K562 (cell line): Measurements from ENCODE around the gene ZBP1. TPM values are rescaled to one million over a fixed set of nuclear protein-coding genes. Genes with fewer than 3 reads are reported as not detected.

Experiments
- ATAC-seq: fragments of 200-7000 bp; cut with Tn5 transposase; 3 replicates; pipeline ENCODE4 v1.9.1; 2020; ENCODE audit warnings: moderate library complexity
- BruUV-seq: library from RNA; stranded (reverse); fragments of 400-500 nt; replicated peaks from 2 replicates; lab custom pipeline; 2021; lab: Mats Ljungman, UMichigan
- CTCF ChIA-PET: fragments of 300-600 bp; formaldehyde crosslinking; extraction: SDS; loops from one replicate; lab custom pipeline; 2021; ENCODE audit warnings: low intra/inter-chr PET ratio; lab: Yijun Ruan, JAX
- POLR2A ChIA-PET: fragments of 300-600, 350-650 bp; sonication (Branson Sonifier 250); formaldehyde crosslinking; extraction: SDS; loops from one replicate; lab custom pipeline; 2021; ENCODE audit warnings: antibody characterized with exemption, inconsistent platforms; lab: Yijun Ruan, JAX
- DNase-seq, 4 experiments: peaks; one replicate each; pipeline versions ENCODE4 v3.0.0 to v3.0.0-alpha.2; 2011 to 2018; ENCODE audit warnings: low spot score in 3 of 4, mixed read lengths in 3 of 4; ENCODE audit errors: extremely low read depth in 1 of 4
- FAIRE-seq: peaks from 2 replicates; lab custom pipeline; 2011; peaks lifted over from hg19 to GRCh38; lab: Jason Lieb, UNC
- H2AFZ ChIP-seq: 2 replicates; pipeline ENCODE4 v1.6.0; 2011; ENCODE audit warnings: low read depth, low read length, control low read depth, inconsistent platforms
- H3K27ac ChIP-seq: fragments of 200-600 bp; 3 replicates; pipeline ENCODE4 v1.8.0; 2011; ENCODE audit warnings: low read depth, mild to moderate bottlenecking, control low read depth, inconsistent platforms, low read length, moderate library complexity, mixed read lengths; ENCODE audit errors: extremely low read depth
- H3K27me3 ChIP-seq, 2 experiments: fragments of 300-600 bp in 1 of 2; 2 replicates in 1 of 2; 3 replicates in 1 of 2; pipeline versions ENCODE4 v1.6.0 to v1.8.0; 2011; ENCODE audit warnings: inconsistent platforms in 2 of 2, low read length in 2 of 2, mild to moderate bottlenecking in 1 of 2, mixed read lengths in 1 of 2, moderate library complexity in 1 of 2; ENCODE audit not compliant: control insufficient read depth in 2 of 2, insufficient read depth in 2 of 2
- H3K36me3 ChIP-seq: fragments of 300-600 bp; 3 replicates; pipeline ENCODE4 v1.8.0; 2011; ENCODE audit warnings: mild to moderate bottlenecking, low read length, inconsistent platforms; ENCODE audit not compliant: control insufficient read depth, insufficient read depth
- H3K4me1 ChIP-seq, 2 experiments: fragments of 200-600 bp in 1 of 2; replicated peaks in 1 of 2; 2 replicates in 1 of 2; 3 replicates in 1 of 2; pipeline versions ENCODE4 v1.5.1 to v1.8.0; 2011; ENCODE audit warnings: inconsistent platforms in 2 of 2, low read length in 2 of 2, mild to moderate bottlenecking in 1 of 2, mixed read lengths in 1 of 2, moderate library complexity in 1 of 2; ENCODE audit not compliant: control insufficient read depth in 2 of 2, insufficient read depth in 2 of 2
- H3K4me2 ChIP-seq: 2 replicates; pipeline ENCODE4 v1.6.1; 2011; ENCODE audit warnings: low read length, control low read depth, inconsistent platforms, mixed read lengths; ENCODE audit not compliant: insufficient read depth
- H3K4me3 ChIP-seq: fragments of 200-600 bp; sonication (generic), shearing (Covaris generic); 2 replicates; pipeline ENCODE4 v1.5.1; 2016; ENCODE audit warnings: control low read depth, inconsistent platforms
- H3K79me2 ChIP-seq: fragments of 200-600 bp; 3 replicates; pipeline ENCODE4 v1.8.0; 2011; ENCODE audit warnings: low read length, inconsistent platforms; ENCODE audit not compliant: control insufficient read depth, insufficient read depth
- H3K9ac ChIP-seq, 2 experiments: 2 replicates each; pipeline versions ENCODE4 v1.6.0 to v1.6.1; 2011; ENCODE audit warnings: low read depth in 2 of 2, low read length in 2 of 2, control low read depth in 1 of 2, inconsistent platforms in 1 of 2, mild to moderate bottlenecking in 1 of 2, mixed read lengths in 1 of 2; ENCODE audit not compliant: insufficient read depth in 1 of 2
- H3K9me1 ChIP-seq: one replicate; pipeline ENCODE4 v1.6.0; 2011; ENCODE audit warnings: inconsistent platforms, mild to moderate bottlenecking, low read length, moderate library complexity; ENCODE audit not compliant: control insufficient read depth, insufficient read depth
- H3K9me3 ChIP-seq: replicated peaks from 2 replicates; pipeline ENCODE4 v1.5.1; 2011; ENCODE audit warnings: low read depth, low read length, inconsistent platforms; ENCODE audit not compliant: control insufficient read depth, insufficient read depth
- H4K20me1 ChIP-seq: replicated peaks from 2 replicates; pipeline ENCODE4 v1.6.1; 2011; ENCODE audit warnings: low read length, inconsistent platforms, mixed read lengths; ENCODE audit not compliant: control insufficient read depth, insufficient read depth
- CBX5 ChIP-seq: IDR thresholded peaks from 2 replicates; pipeline ENCODE4 v1.6.1; 2014; ENCODE audit warnings: low read depth, borderline replicate concordance
- NELFE ChIP-seq: IDR thresholded peaks from 2 replicates; pipeline ENCODE4 v1.6.1; 2011; ENCODE audit warnings: mild to moderate bottlenecking; ENCODE audit not compliant: insufficient read depth, insufficient read length
- RBFOX2 ChIP-seq: fragments of 200-400 bp; formaldehyde crosslinking; IDR thresholded peaks from 2 replicates; pipeline ENCODE4 v1.6.1; 2017; ENCODE audit warnings: low read depth, mild to moderate bottlenecking, low read length, moderate library complexity
- SIN3B ChIP-seq: fragments of 450-650 bp; IDR thresholded peaks from 2 replicates; pipeline ENCODE4 v1.6.1; 2017; ENCODE audit warnings: low read depth, mild to moderate bottlenecking, moderate library complexity
- WGBS: fragments of 100-300 bp; shearing (Covaris generic); methylation state at CpG from one replicate; pipeline ENCODE4 v1.1.6; 2016; ENCODE audit warnings: low coverage, mixed read lengths; ENCODE audit not compliant: insufficient coverage; ENCODE audit errors: missing lambda C conversion rate; 5-methylcytosine and 5-hydroxymethylcytosine counted together
- in situ Hi-C: fragments of 300-500 bp; cut with MboI; formaldehyde crosslinking; loops from 4 replicates; pipeline ENCODE4 v1.15.0; 2018; ENCODE audit warnings: inconsistent platforms, mixed read lengths
- intact Hi-C: fragments of 100-400 bp; cut with micrococcal nuclease; formaldehyde crosslinking; loops from 2 replicates; pipeline ENCODE4 v1.14.2; 2022
- polyA plus RNA-seq, 8 experiments: library from polyadenylated mRNA; depleted of rRNA in 4 of 8; stranded (reverse) in 5 of 8; unstranded in 3 of 8; fragments of >200 nt; fragmentation: Nextera tagmentation in 2 of 8; fragmentation: Illumina TruSeq in 1 of 8; extraction: Ambion mirVana in 2 of 8; extraction: Trizol in 1 of 8; gene quantifications; 2 replicates each; pipeline versions ENCODE4 v1.2.1 to v1.2.3, GENCODE V29; 2011 to 2014; ENCODE audit warnings: inconsistent platforms in 1 of 8, missing spikeins in 1 of 8
- total RNA-seq, 7 experiments: library from RNA; depleted of rRNA in 6 of 7; stranded (reverse); fragments of >200 nt in 6 of 7; fragmentation: Illumina TruSeq in 2 of 7; extraction: Trizol in 2 of 7; gene quantifications; 2 replicates each; pipeline versions ENCODE4 v1.2.1 to v1.2.3, GENCODE V29; 2011 to 2021; ENCODE audit warnings: low replicate concordance in 1 of 7
- TF ChIP-seq, protein P1 (sequence below): fragments of 450-650 bp; IDR thresholded peaks from 2 replicates; pipeline ENCODE4 v1.6.1; 2016; ENCODE audit warnings: borderline replicate concordance
- TF ChIP-seq, protein P2 (sequence below): sonication (generic); formaldehyde crosslinking; IDR thresholded peaks from 2 replicates; pipeline ENCODE4 v1.8.1; 2023; ENCODE audit warnings: mild to moderate bottlenecking, missing genetic modification reagents

The ZBP1 gene
- total and polyA plus RNA-seq, 9 of the 15 experiments (the other 6 are each of a cell fraction or from before 2014, with no cell fraction given) = not detected

DNA sequence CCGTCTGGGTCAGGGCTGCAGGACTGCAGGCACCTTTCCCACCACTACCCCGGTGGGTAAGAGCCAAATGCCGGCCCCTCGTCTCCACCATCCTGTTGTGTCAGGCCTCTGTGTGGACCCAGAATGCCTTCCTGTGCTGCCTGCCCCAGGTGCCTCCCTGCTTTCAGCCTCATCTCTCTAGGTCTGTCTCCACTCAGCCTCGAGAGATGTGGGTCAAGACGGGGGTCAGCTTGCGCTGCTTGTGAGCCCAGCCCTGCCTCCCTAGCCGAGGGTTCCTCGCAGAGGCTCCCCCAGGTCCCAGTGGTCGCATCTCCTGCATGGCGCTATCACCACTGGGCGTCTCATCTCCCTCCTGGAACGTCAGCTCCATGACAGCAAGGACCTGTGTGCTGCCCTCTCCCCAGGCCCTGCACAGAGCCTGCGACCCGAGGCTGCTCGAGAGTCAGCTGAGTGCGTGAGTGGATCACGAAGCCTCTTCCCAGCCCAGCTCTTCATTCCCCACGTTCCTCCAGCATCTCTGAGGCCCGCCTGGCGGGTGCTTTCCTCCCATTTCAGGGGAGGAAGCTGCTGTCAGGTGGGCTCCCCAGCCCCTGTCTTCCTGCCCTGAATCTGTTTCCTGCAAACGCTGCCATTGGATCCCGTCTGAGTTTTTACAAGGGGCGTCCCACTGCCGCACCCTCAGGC is 38.7 kb upstream of the ZBP1 start:
- BruUV-seq = no TSS peak

More for the DNA sequence above, 38.7 kb upstream of the ZBP1 start:
- peaks cover 21 to 88% of the 10 kb centered on the region in 2 experiments; a peak in 4 of 5 replicates for H3K27me3 ChIP-seq
- POLR2A ChIA-PET = interaction anchor here (0.7 kb wide), 1 partner anchor 441 kb away, joined by 3 read pairs; no protein-coding TSS in a partner anchor
- no peaks in the 10 kb centered on the region for H3K79me2 ChIP-seq
- no peak overlapping the region for H3K27ac ChIP-seq
- ATAC-seq (no peak), DNase-seq (no peak), FAIRE-seq (no peak)
- no peak overlapping the region for H2AFZ ChIP-seq
- H3K36me3 ChIP-seq = no peaks in the 10 kb centered on the region
- TF ChIP-seq, protein P1, sequence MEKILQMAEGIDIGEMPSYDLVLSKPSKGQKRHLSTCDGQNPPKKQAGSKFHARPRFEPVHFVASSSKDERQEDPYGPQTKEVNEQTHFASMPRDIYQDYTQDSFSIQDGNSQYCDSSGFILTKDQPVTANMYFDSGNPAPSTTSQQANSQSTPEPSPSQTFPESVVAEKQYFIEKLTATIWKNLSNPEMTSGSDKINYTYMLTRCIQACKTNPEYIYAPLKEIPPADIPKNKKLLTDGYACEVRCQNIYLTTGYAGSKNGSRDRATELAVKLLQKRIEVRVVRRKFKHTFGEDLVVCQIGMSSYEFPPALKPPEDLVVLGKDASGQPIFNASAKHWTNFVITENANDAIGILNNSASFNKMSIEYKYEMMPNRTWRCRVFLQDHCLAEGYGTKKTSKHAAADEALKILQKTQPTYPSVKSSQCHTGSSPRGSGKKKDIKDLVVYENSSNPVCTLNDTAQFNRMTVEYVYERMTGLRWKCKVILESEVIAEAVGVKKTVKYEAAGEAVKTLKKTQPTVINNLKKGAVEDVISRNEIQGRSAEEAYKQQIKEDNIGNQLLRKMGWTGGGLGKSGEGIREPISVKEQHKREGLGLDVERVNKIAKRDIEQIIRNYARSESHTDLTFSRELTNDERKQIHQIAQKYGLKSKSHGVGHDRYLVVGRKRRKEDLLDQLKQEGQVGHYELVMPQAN = no peak
- TF ChIP-seq RBFOX2 (no peak), SIN3B (no peak), CBX5 (no peak), NELFE (no peak)
- TF ChIP-seq, protein P2, sequence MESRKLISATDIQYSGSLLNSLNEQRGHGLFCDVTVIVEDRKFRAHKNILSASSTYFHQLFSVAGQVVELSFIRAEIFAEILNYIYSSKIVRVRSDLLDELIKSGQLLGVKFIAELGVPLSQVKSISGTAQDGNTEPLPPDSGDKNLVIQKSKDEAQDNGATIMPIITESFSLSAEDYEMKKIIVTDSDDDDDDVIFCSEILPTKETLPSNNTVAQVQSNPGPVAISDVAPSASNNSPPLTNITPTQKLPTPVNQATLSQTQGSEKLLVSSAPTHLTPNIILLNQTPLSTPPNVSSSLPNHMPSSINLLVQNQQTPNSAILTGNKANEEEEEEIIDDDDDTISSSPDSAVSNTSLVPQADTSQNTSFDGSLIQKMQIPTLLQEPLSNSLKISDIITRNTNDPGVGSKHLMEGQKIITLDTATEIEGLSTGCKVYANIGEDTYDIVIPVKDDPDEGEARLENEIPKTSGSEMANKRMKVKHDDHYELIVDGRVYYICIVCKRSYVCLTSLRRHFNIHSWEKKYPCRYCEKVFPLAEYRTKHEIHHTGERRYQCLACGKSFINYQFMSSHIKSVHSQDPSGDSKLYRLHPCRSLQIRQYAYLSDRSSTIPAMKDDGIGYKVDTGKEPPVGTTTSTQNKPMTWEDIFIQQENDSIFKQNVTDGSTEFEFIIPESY = no peak
- no peaks in the 10 kb centered on the region for H3K9me1 ChIP-seq
- CTCF ChIA-PET = no interaction called here
- peaks cover 0 to 6% of the 10 kb centered on the region in 2 experiments; a peak in 1 of 5 replicates for H3K4me1 ChIP-seq
- H3K9me3 ChIP-seq = no peaks in the 10 kb centered on the region
- under 1% methylated on average over 23 of the region's 25 CpGs for WGBS
- in situ Hi-C loops = no loop called here
- no peak overlapping the region for H3K9ac ChIP-seq
- 0 out of 2 replicates have a peak, but pooled peaks cover 9% of the 10 kb centered on the region for H4K20me1 ChIP-seq
- intact Hi-C loops = loop anchor here (10.0 kb wide), 1 partner anchor 186 kb away; no protein-coding TSS in a partner anchor
- no peak overlapping the region for H3K4me3 ChIP-seq
- H3K4me2 ChIP-seq = no peak overlapping the region
